Nephron (organoid): ENCODE data around the gene TRIM63.

Experiments used
- H3K27ac Mint-ChIP-seq, 3 experiments: 2 replicates each; pipeline ENCODE4 v1.8.0; 2020; ENCODE audit warnings: mixed read lengths in 3 of 3, mild to moderate bottlenecking in 2 of 3, moderate library complexity in 1 of 3
- H3K27me3 Mint-ChIP-seq: 2 replicates; pipeline ENCODE4 v1.8.0; 2021; ENCODE audit warnings: low read depth, mild to moderate bottlenecking, moderate library complexity, mixed read lengths
- H3K36me3 Mint-ChIP-seq: 2 replicates; pipeline ENCODE4 v1.8.0; 2020; ENCODE audit warnings: low read depth, mixed read lengths
- H3K4me1 Mint-ChIP-seq: 2 replicates; pipeline ENCODE4 v1.8.0; 2020; ENCODE audit warnings: mixed read lengths
- H3K4me3 Mint-ChIP-seq, 3 experiments: 2 replicates each; pipeline ENCODE4 v1.8.0; 2020; ENCODE audit warnings: mild to moderate bottlenecking in 3 of 3, mixed read lengths in 3 of 3, moderate library complexity in 2 of 3
- H3K9me3 Mint-ChIP-seq: 2 replicates; pipeline ENCODE4 v1.8.0; 2020; ENCODE audit warnings: mixed read lengths
- CTCF ChIP-seq, 3 experiments: fragments of 200-600 bp; sonication (generic); IDR thresholded peaks; one replicate each; pipeline ENCODE4 v1.5.0; 2021; ENCODE audit warnings: antibody characterized with exemption in 3 of 3; ENCODE audit not compliant: unreplicated experiment in 3 of 3

The TRIM63 gene

GRCh38 chr1:26055041-26055440, 12.4 kb downstream of the TRIM63 start:
- H3K27ac Mint-ChIP-seq, result no peak overlapping the region
- no peak overlapping the region for H3K4me3 Mint-ChIP-seq
- no peaks in the 10 kb centered on the region for H3K9me3 Mint-ChIP-seq
- peaks cover 30% of the 10 kb centered on the region for H3K27me3 Mint-ChIP-seq
- H3K4me1 Mint-ChIP-seq, result peaks cover 2% of the 10 kb centered on the region
- no peaks in the 10 kb centered on the region for H3K36me3 Mint-ChIP-seq
- no peak for TF ChIP-seq CTCF (IDR thresholded peaks at IDR 0.05; ENCODE audit: unreplicated experiment in 3 of 3)

DNA sequence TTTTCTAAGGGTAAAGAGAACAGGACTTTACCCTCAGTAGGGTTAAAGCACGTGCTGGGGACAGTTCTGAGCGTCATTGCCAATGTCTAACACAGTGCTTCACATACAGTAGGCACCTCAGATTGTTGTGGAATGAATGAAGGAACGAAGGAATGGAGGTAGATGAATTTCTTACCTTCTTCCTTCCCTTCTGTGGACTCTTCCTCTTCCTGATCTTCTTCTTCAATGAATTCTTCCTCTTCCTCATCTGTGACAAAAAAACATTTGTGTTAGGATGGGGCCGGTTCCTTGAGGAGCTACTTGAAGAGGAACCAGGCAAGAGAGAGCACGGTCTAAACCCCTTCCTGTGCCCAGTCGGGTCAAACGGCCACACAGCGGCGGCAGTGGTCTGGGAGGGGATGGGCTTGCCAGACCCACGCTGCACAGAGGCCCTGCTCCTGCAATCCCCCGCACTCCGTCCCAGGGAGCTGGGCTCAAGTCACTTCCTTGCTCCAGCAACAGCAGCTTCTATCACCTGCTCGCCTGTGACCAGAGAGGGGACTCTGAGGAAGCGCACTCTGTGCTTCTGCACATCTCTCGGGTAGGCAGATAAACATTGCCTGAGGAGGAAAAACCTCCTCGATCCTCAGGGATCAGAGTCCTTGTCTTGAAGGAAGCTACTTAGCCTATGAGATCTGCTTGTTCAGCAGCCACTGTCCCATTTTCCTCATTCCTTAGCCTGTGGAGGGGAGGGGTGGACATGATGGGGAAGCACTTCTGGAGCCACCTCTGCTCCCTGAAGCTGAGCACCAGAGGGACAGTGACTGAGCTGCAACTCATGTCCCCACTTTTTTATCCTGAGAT, 13.5 kb downstream of the TRIM63 start:
- H3K27me3 Mint-ChIP-seq, result peaks cover 35% of the 10 kb centered on the region
- no peak for TF ChIP-seq CTCF (IDR thresholded peaks at IDR 0.05; ENCODE audit: unreplicated experiment in 3 of 3)
- H3K27ac Mint-ChIP-seq, result no peak overlapping the region
- H3K4me3 Mint-ChIP-seq, result no peak overlapping the region
- no peaks in the 10 kb centered on the region for H3K36me3 Mint-ChIP-seq
- no peaks in the 10 kb centered on the region for H3K9me3 Mint-ChIP-seq
- no peaks in the 10 kb centered on the region for H3K4me1 Mint-ChIP-seq

GRCh38 chr1:26050248-26050640, 17.2 kb downstream of the TRIM63 start:
- no peak overlapping the region for H3K27ac Mint-ChIP-seq
- H3K9me3 Mint-ChIP-seq, result no peaks in the 10 kb centered on the region
- H3K4me3 Mint-ChIP-seq, result no peak overlapping the region
- no peak for TF ChIP-seq CTCF (IDR thresholded peaks at IDR 0.05; ENCODE audit: unreplicated experiment in 3 of 3)
- no peaks in the 10 kb centered on the region for H3K36me3 Mint-ChIP-seq
- H3K27me3 Mint-ChIP-seq, result peaks cover 67% of the 10 kb centered on the region
- no peaks in the 10 kb centered on the region for H3K4me1 Mint-ChIP-seq

DNA sequence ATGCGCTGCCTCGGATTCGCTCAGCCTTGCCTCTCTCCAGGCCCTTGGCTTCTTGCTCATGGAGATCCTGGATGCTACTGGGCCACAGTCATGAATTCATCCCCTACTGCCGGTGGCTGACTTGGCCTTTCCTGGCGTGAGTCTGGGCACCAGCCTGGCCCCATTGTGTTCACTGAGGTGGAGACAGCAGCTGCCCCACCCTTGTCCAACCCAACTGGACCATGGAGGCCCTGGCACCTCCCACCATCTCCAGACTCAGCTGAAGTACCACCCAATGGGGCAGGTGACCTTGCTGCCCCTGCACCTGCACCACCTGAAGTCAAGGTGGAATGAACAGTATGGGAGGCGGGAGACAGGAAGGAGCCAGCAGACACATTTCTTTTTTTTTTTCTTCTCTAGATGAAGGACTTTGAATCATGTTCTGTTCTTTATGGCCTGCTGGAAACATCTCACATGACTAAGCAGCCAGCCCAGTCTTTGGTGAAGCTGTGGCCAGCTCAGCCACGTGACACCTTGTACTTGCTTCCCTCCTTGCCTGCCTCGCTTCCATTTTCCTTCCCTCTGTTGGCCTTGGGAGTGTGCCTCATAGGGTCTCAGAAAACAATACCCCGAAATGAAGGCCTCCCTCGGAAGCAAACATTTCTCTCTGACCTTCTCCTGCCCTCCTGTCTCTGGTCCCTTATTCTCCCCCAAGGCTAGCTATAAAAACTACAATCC, 17.7 kb downstream of the TRIM63 start:
- H3K27ac Mint-ChIP-seq, result no peak overlapping the region
- H3K36me3 Mint-ChIP-seq, result no peaks in the 10 kb centered on the region
- no peaks in the 10 kb centered on the region for H3K9me3 Mint-ChIP-seq
- H3K4me3 Mint-ChIP-seq, result no peak overlapping the region
- peaks cover 72% of the 10 kb centered on the region for H3K27me3 Mint-ChIP-seq
- TF ChIP-seq CTCF (IDR thresholded peaks at IDR 0.05; ENCODE audit: unreplicated experiment in 3 of 3), result no peak
- H3K4me1 Mint-ChIP-seq, result no peaks in the 10 kb centered on the region

DNA sequence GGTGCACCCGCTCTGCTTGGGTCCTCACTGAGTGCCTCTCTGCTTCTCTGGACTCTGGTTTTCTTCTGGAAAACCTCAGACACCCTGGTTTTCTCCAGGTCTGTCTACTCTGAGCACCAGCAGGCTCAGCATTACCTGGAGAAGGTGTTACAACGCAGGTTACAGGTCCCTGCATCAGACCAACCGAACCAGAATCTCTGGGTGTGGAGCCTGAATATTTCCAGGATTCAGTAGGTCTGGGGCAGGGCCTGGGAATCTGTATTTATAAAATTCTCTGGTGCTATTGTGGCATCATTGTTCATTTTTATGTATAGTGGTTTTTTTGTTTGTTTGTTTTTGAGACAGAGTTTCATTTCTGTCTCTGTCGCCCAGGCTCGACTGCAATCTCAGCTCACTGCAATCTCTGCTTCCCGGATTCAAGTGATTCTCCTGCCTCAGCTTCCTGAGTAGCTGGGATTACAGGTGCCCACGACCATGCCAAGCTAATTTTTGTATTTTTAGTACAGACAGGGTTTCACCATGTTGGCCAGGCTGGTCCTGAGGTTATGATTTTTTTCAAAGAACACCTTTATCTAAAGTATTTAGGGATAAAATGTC, 20.1 kb downstream of the TRIM63 start:
- no peaks in the 10 kb centered on the region for H3K4me1 Mint-ChIP-seq
- no peak overlapping the region for H3K27ac Mint-ChIP-seq
- no peaks in the 10 kb centered on the region for H3K9me3 Mint-ChIP-seq
- peak overlapping the region in 1 of 3 experiments; percentile 69 for H3K4me3 Mint-ChIP-seq
- H3K36me3 Mint-ChIP-seq, result no peaks in the 10 kb centered on the region
- H3K27me3 Mint-ChIP-seq, result peaks cover 95% of the 10 kb centered on the region
- no peak for TF ChIP-seq CTCF (IDR thresholded peaks at IDR 0.05; ENCODE audit: unreplicated experiment in 3 of 3)
